Glutamatergic neuron (in vitro differentiated cells): ENCODE data around the gene ZFAND3. TPM values are rescaled to one million over a fixed set of nuclear protein-coding genes. Genes with fewer than 3 reads are reported as not detected.

Experiments
- DNase-seq: peaks from one replicate; pipeline ENCODE4 v3.0.0; 2022
- H3K27ac Mint-ChIP-seq: one replicate; pipeline ENCODE4 v1.8.0; 2020; ENCODE audit warnings: mild to moderate bottlenecking, mixed read lengths, inconsistent platforms; ENCODE audit not compliant: unreplicated experiment
- H3K27me3 Mint-ChIP-seq: one replicate; pipeline ENCODE4 v1.8.0; 2020; ENCODE audit warnings: mild to moderate bottlenecking, moderate library complexity, mixed read lengths, inconsistent platforms; ENCODE audit not compliant: unreplicated experiment
- H3K36me3 Mint-ChIP-seq: one replicate; pipeline ENCODE4 v1.8.0; 2020; ENCODE audit warnings: mild to moderate bottlenecking, mixed read lengths, inconsistent platforms; ENCODE audit not compliant: unreplicated experiment
- H3K4me1 Mint-ChIP-seq: one replicate; pipeline ENCODE4 v1.8.0; 2020; ENCODE audit warnings: mild to moderate bottlenecking, low read depth, mixed read lengths, inconsistent platforms; ENCODE audit not compliant: unreplicated experiment
- H3K4me3 Mint-ChIP-seq: one replicate; pipeline ENCODE4 v1.8.0; 2020; ENCODE audit warnings: mild to moderate bottlenecking, mixed read lengths, inconsistent platforms; ENCODE audit not compliant: unreplicated experiment
- H3K9me3 Mint-ChIP-seq: one replicate; pipeline ENCODE4 v1.8.0; 2020; ENCODE audit warnings: mild to moderate bottlenecking, moderate library complexity, mixed read lengths, inconsistent platforms; ENCODE audit not compliant: unreplicated experiment
- total RNA-seq: library from RNA; stranded (reverse); fragmentation: NEBNext Ultra II Directional; extraction: Animal tissue kit (Norgen Biotek cat#: 25700); gene quantifications from one replicate; pipeline ENCODE4 v1.2.1, GENCODE V29; 2021; ENCODE audit not compliant: unreplicated experiment
- TF ChIP-seq, protein P1 (sequence below): fragments of 200-600 bp; sonication (generic); IDR thresholded peaks from one replicate; pipeline ENCODE4 v1.5.0; 2021; ENCODE audit not compliant: partially characterized antibody, unreplicated experiment

ZFAND3 gene
- total RNA-seq, 1 donor from 2014 or later: 115 TPM

DNA sequence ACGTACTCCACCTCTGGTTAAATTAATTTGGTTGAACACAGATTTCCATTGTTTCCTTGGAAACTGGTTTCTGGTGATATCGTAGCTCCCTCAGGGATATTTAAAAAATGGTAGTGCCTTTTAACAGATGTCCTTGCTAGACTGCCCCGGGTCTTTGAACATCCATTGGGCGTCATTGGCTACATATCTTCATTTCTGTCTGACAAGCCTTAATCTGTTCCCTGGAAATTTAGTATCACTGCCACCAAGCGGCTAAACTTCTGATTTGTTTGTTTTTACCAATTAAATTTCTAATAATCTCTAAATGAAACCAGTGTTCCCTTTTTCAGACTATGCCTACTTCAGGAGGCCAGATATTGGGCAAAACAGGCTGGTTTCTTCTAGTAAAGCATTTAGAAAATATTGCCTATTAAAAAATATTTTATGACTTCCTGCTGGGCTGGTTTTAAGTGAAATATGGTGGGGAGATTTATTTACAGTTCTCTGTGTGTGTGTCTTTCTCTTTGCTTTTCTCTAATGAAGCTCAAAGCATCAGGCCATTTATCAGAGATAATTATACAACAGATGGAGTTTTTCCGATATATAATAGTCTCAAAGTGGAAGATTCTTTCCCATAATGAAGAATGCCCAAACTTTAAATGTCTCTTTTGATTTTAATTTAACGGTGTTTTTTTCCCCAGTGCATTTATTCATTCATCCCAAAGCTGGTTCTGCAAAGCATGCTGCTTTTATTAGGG, 249.5 kb downstream of the ZFAND3 start:
- Mint-ChIP-seq H3K9me3 (no peaks in the 10 kb centered on the region), H3K27me3 (no peaks in the 10 kb centered on the region), H3K4me1 (peaks cover 29% of the 10 kb centered on the region), H3K4me3 (peak overlapping the region; percentile 3), H3K27ac (peak overlapping the region; percentile 11), H3K36me3 (no peaks in the 10 kb centered on the region)
- no peak for DNase-seq
- TF ChIP-seq, protein P1, sequence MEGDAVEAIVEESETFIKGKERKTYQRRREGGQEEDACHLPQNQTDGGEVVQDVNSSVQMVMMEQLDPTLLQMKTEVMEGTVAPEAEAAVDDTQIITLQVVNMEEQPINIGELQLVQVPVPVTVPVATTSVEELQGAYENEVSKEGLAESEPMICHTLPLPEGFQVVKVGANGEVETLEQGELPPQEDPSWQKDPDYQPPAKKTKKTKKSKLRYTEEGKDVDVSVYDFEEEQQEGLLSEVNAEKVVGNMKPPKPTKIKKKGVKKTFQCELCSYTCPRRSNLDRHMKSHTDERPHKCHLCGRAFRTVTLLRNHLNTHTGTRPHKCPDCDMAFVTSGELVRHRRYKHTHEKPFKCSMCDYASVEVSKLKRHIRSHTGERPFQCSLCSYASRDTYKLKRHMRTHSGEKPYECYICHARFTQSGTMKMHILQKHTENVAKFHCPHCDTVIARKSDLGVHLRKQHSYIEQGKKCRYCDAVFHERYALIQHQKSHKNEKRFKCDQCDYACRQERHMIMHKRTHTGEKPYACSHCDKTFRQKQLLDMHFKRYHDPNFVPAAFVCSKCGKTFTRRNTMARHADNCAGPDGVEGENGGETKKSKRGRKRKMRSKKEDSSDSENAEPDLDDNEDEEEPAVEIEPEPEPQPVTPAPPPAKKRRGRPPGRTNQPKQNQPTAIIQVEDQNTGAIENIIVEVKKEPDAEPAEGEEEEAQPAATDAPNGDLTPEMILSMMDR: no peak

DNA sequence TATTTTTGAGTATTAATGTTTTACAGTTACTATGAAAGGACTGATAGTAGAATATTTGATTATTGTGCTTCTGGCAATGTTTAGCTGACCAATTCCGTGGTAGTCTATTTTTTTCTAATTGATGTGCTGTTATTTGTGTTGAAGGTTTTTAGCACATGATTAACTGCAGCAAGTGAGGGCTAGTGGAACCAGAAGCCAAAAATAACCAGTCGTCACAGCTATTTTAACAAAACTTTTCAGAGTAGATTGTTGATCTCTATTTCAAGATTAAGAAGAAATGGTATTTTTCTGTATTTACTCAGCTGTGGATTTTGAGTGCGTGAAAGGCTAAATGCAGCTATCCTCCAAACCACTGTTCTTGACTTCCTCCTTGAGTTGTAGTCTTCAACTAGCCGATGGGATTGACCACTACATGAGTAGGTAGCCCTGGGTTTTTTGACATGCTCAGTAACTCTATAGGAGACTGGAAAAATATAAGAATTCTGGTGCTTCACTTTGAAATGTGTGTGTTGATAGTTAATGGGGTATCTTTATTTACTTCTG, 258.0 kb downstream of the ZFAND3 start:
- H3K4me3 Mint-ChIP-seq: no peak overlapping the region
- no peak for DNase-seq
- H3K27me3 Mint-ChIP-seq: no peaks in the 10 kb centered on the region
- H3K36me3 Mint-ChIP-seq: no peaks in the 10 kb centered on the region
- peaks cover 2% of the 10 kb centered on the region for H3K4me1 Mint-ChIP-seq
- TF ChIP-seq, protein P1: no peak
- H3K27ac Mint-ChIP-seq: no peak overlapping the region
- H3K9me3 Mint-ChIP-seq: no peaks in the 10 kb centered on the region

DNA sequence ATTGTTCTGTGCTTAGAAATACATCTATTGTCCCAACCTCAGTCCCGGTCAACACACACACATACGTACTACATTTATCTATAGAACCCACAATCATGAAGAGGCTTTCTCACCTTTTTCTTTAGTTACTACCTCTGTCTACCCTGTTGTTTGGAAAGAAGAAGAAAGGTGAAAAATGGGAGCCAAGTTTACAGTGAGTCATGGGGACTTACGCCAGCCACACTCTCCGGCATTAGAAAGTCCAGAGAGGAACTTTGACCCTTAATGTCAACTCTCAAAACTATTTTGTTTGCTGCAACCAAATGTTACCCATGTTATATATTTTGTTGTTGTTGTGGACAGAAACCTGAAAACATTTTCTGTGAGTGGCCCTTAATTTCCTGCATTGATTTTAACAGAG, 259.1 kb downstream of the ZFAND3 start:
- no peak for DNase-seq
- H3K27ac Mint-ChIP-seq: no peak overlapping the region
- TF ChIP-seq, protein P1: no peak
- no peak overlapping the region for H3K4me3 Mint-ChIP-seq
- no peaks in the 10 kb centered on the region for H3K4me1 Mint-ChIP-seq
- H3K27me3 Mint-ChIP-seq: no peaks in the 10 kb centered on the region
- H3K9me3 Mint-ChIP-seq: no peaks in the 10 kb centered on the region
- H3K36me3 Mint-ChIP-seq: no peaks in the 10 kb centered on the region

DNA sequence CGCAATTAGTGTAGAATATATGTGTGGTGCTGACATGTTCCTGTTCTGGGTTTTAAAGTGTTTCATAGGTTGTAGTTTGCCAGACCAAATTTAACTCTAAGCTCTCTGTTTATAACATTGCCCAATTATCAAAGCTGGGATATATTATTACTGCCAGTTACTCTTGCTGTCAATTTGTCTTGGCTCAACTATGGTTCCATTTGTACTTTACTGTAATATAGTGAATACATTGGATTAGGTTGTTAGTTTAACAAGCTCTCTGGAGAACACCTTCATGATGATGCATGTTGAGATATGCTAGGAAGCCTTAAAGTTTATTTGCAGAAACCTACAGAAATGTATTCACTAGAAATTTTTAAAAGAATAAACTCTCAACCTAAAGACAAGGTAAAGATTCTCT, 259.6 kb downstream of the ZFAND3 start:
- no peaks in the 10 kb centered on the region for H3K36me3 Mint-ChIP-seq
- H3K27ac Mint-ChIP-seq: no peak overlapping the region
- H3K4me1 Mint-ChIP-seq: no peaks in the 10 kb centered on the region
- H3K27me3 Mint-ChIP-seq: no peaks in the 10 kb centered on the region
- TF ChIP-seq, protein P1: no peak
- no peak for DNase-seq
- H3K4me3 Mint-ChIP-seq: no peak overlapping the region
- no peaks in the 10 kb centered on the region for H3K9me3 Mint-ChIP-seq

DNA sequence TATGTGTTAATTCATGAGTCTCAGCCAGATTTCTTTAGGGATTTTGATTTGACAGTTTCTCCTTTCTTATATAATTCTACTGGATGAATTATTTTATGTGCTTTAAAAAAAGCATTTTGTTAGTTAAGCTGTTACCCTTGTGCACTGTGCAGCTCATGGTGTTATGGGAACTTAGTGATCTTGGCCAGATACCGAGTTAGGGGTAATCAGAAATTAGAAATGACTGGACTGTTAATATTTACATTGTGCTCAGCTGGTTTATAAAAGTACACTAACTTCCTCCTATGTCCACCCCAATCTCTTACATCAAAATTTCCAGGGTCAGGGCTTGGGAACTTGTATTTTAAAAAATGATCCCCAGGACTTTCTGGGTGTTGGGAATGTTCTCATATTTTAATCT, 260.0 kb downstream of the ZFAND3 start:
- DNase-seq: no peak
- Mint-ChIP-seq H3K27ac (no peak overlapping the region), H3K4me3 (no peak overlapping the region), H3K27me3 (no peaks in the 10 kb centered on the region), H3K9me3 (no peaks in the 10 kb centered on the region), H3K36me3 (no peaks in the 10 kb centered on the region), H3K4me1 (no peaks in the 10 kb centered on the region)
- TF ChIP-seq, protein P1: no peak
